HG03460 (cell line): ENCODE measurements around the gene MAGI2.

Experiments used
- ATAC-seq: cut with Tn5 transposase; IDR thresholded peaks from one replicate; pipeline ENCODE4 v1.9.1; 2021; ENCODE audit not compliant: unreplicated experiment

Gene MAGI2

GRCh38 chr7:78448911-78449310 lies 1004.6 kb downstream of the MAGI2 start:
- no peak for ATAC-seq

GRCh38 chr7:78444267-78444666 lies 1009.2 kb downstream of the MAGI2 start:
- ATAC-seq: no peak

DNA sequence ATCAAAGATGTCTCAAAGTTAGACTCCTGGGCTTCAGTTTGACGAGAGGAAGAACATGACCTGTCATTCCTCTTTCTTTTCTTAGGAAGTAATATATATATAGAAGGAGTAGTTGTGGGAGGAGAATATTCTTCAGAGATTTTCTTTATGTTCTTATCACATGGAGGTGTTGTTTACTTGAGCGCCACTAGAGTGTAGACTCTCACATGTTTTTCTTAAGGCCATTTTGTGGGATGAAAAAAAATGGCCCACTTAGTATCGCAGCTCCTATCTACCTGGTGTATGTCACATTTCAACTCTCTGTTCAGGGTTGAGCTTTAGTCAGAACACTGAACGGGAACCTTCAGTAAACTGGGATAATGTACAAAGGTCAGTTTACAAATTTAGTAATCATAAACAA lies 1009.7 kb downstream of the MAGI2 start:
- no peak for ATAC-seq

DNA sequence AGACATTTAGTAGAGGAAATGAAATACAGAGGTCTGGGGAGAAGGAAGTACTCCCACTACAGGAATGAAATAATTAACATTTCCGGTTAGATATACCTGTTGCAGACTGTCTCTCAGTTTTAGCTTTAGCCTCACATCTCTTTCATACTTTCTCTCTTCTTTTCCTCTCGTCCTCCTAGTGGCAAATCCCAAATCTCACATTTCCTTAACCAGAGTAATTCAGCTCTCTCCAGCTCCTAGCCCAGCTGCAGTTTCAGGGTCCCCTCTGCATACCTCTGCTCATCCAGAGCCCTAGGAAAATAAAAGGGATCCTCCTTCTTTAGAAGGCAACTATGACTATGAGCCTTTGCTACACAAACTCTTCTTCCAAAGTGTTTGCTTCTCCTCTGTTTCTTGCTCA lies 1011.7 kb downstream of the MAGI2 start:
- ATAC-seq: no peak

GRCh38 chr7:78438433-78438832 lies 1015.0 kb downstream of the MAGI2 start:
- no peak for ATAC-seq

GRCh38 chr7:78437118-78437517 lies 1016.3 kb downstream of the MAGI2 start:
- ATAC-seq: no peak

DNA sequence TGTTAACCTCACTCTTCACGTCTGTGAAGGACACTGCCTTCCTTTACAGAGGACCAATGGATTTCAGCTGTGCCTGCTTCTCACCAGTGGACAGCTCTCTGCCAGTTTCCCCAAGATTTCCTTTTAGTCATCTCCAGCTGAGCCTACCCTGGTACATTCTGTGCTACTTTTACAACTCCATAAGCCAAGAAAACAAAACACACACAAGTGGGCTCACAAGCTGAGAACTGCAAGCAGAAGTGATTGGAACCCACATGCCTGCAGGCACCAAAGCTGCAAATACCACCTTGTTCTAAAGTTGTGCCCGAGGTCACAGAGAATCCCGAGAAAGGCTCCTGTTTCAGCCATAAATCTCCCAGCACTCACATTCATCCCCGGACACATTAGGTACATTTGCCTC lies 1018.1 kb downstream of the MAGI2 start:
- no peak for ATAC-seq

DNA sequence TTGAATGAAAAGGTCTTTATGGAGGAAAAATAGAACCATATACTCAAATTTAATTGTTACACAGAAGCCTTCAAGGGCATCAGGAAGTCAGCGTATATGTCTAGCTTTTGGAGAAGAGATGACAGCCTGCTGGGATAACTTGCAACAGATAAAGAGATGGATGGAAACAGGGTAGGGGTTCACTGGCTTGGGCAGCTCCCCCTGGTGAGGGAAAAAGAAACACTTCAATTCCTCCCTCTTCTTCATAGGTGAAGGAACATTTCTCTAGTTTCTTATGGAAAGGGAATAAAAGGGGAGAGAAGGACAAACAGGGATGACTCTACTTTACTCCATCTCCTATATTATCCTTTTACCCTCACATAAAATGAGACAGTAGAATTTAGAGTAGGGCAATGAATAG lies 1019.2 kb downstream of the MAGI2 start:
- ATAC-seq: no peak

DNA sequence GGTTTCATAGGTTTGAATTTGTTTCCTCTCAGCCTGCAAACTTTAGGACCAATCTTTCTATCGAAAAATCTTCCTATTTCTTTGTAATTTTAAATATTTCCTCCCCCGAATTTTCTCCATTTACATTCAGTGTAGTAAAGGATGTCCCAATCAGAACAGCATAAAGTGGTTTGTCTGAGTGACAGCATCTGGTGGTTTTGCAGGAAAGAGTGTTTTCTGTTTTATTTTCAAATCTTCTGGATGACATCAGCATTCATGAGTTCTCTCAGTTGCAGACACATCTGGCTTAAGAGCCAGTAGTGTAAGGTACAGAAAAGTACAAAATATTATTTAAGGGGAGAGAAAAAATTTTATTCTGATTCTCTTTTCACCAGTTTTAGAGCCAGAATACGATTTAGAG lies 1020.0 kb downstream of the MAGI2 start:
- ATAC-seq: no peak

GRCh38 chr7:78429878-78430277 lies 1023.6 kb downstream of the MAGI2 start:
- no peak for ATAC-seq

DNA sequence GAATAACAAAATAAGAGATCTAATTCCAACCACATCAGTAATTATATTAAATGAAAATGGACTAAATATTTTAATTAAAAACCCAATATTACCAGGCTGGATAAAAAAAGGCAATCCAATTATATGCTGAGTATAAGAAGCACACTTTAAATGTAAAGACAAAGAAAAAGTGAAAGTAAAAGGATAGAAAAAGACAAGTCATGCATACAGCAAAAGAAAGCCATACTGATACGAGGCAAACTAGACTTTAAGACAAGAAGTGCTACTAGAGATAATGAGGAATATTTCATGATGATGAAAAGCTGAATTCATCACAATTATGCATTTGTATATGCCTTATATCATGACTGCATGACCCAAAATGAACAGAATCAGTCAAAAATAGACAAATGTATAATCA lies 1026.3 kb downstream of the MAGI2 start:
- ATAC-seq: no peak

DNA sequence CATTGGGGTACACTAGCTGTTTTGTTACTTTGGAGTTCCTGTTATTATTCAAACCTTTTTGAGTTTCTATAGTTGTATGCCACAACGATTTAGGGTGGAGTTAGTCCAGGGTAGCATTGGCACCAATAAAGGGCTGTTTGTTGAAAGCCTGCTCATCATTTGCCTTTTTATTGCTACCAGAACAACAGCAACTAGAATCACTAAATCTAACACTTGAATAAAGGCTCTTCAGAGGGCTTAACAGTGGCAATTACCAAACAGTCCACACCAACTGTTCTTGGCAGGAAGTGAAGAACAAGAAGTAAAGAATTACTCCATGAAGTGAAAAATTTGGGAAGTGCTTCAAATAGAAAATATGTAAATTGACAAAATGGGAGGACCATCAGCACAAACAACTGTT lies 1033.5 kb downstream of the MAGI2 start:
- no peak for ATAC-seq

DNA sequence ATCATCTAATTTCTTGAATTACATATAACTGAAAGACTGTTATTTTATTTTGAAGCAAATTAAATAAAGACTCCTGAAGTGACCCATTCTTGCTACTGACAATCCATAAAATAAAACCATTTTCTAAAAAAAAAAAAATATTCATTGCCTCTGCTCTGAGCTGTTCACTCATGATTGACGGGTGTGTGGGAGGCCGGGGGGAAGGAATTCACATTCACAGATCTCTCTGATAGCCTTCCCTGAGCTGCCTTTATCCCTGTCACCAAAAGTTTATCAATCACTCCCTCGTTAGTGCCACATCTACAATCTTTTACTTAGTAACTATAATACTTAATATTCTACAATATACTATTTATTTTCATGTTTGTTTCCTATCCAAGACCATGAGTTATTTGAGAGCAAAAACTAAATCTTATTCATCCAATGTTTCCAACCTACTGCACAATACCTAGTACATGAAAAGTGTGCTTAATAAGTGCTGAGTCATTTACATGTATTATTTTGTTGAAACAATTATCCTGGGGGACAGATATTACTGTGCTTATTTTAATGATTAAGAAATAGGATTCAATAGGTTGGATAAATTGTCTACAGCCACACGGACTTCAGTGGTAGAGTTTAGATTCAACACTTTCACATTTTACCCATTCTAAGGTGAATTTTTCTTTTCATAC lies 1036.2 kb downstream of the MAGI2 start:
- no peak for ATAC-seq

DNA sequence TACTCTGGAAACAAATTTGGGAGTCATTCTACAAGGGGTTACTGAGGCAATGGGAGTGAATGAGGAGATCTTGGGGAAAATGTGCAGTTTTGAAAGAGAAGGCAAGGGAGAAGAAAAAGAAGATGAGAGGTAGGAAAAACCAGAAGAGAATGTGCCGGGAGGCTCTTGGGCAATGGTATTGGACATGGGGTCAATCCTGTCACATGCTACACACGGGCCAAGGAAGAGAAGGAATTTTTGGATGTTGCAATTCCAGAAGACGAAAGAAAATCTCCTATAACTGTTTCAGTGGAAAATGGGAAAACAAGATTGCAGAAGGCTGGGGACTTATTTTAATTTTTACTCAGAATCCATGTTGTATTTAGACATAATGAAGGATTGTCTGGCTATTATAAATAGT lies 1039.9 kb downstream of the MAGI2 start:
- ATAC-seq: no peak

DNA sequence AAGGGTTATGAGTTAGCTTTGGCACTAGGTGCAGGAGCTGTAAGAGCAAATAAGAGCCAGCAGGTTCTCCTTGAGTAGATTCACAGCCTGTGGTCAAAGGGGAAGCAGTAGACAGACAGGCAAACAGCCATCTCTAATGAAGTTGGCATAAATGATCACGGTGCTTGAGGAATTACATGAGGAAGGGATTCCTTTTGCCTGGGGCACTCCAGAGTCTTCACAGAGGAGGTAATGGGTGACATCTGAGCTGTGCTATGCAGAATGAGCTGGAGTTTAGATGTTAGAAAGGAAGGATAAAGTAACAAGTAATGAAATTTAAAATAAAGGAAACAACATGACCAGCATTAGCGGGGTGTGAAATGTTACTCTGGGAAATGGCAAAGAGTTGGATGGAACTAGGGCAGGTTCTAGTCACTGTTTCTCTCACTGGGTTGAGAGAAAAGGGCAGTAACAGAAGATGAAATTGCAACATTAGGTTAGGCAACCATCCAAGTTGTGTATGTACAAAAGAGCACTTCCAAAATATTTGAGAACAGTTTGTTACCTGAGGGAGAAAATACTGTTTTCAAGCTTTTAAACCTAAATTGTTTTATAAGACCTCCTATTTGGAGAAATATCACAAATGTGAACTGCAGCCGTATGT lies 1041.1 kb downstream of the MAGI2 start:
- no peak for ATAC-seq

- ATAC-seq: no peak
Measured at GRCh38 chr7:78407031-78407430, 1046.4 kb downstream of the MAGI2 start.

- ATAC-seq: no peak
Measured at GRCh38 chr7:78406531-78406930, 1046.9 kb downstream of the MAGI2 start.

DNA sequence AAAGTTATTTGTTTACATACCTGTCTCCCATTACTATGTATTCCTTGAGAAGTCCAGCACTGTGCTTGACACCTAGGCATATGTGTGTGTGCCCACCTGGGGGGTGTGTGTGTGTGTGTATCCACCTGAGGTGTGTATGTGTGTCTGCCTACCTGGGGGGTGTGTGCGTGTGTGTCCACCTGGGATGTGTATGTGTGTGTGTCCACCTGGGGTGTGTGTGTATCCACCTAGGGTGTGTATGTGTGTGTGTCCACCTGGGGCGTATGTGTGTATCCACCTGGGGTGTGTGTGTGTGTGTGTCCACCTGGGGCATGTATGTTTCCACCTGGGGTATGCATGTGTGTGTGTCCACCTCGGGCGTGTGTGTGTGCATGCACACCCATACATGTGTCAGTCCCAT lies 1051.4 kb downstream of the MAGI2 start:
- ATAC-seq: no peak

DNA sequence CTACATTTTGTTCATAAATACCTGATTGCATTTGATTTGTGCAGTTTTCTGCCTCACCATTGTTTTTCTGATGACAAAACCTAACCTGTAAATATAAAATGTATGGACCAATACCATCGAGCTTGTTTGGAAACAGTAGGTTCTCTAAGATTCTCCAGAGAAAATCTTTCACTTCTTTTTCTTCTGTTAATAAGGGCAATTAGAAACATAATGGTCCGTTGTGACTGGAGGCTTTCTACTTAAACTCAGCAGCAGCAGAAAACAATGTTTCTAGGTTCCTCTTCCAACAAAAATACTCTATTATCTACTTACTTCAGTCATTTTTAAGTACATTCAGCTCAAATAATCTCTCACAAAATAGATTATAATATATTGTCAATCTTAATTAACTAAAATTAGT lies 1053.4 kb downstream of the MAGI2 start:
- ATAC-seq: no peak

- ATAC-seq: no peak
Measured at GRCh38 chr7:78399033-78399769, 1054.3 kb downstream of the MAGI2 start.

DNA sequence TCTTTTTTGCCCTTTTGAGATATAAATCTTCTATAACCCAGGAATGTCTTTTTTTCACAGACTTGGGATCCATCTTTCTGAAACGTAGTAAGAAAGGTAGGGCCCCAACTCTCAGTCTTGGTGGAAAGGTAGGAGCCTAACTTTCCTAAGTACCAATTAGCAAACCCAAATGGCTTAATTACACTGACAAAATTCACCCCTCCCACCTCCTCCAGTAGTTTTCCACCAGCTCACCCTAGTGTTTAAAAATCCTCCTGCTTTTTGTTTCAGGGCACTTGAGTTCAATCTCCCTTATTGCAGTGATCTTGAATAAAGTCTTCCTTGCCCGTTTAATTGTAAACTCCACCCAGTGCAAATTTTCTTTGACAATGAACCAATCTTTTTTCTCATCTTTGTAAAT lies 1054.9 kb downstream of the MAGI2 start:
- no peak for ATAC-seq

GRCh38 chr7:78398081-78398480 lies 1055.4 kb downstream of the MAGI2 start:
- no peak for ATAC-seq
